GM12878 (cell line): Measurements from ENCODE around the gene EHD4. TPM values are rescaled to one million over a fixed set of nuclear protein-coding genes. Genes with fewer than 3 reads are reported as not detected.

Experiments
- ATAC-seq: fragments of 200-7000 bp; cut with Tn5 transposase; 3 replicates; pipeline ENCODE4 v1.9.1; 2020; ENCODE audit warnings: mild to moderate bottlenecking, moderate library complexity
- BruUV-seq: library from RNA; stranded (reverse); fragments of 400-500 nt; replicated peaks from 2 replicates; lab custom pipeline; 2021; lab: Mats Ljungman, UMichigan
- CTCF ChIA-PET: fragments of 300-600 bp; sonication (Branson Sonifier 250); formaldehyde crosslinking; extraction: SDS; loops from one replicate; lab custom pipeline; 2021; ENCODE audit warnings: inconsistent platforms; lab: Yijun Ruan, JAX
- POLR2A ChIA-PET: fragments of 350-600 bp; formaldehyde crosslinking; extraction: SDS; loops from one replicate; lab custom pipeline; 2021; ENCODE audit warnings: inconsistent platforms; lab: Charles Lee
- RAD21 ChIA-PET: fragments of 300-600 bp; sonication (Branson Sonifier 250); formaldehyde crosslinking; loops from one replicate; lab custom pipeline; 2023; ENCODE audit warnings: antibody characterized with exemption; ENCODE audit not compliant: unreplicated experiment; lab: Charles Lee
- SMC1A ChIA-PET: fragments of 300-600 bp; sonication (Branson Sonifier 250); formaldehyde crosslinking; loops from one replicate; lab custom pipeline; 2023; ENCODE audit not compliant: unreplicated experiment, uncharacterized antibody; lab: Charles Lee
- DNase-seq: peaks from one replicate; pipeline ENCODE4 v3.0.0-alpha.2; 2011; ENCODE audit warnings: low read depth, low spot score
- FAIRE-seq: peaks from 3 replicates; lab custom pipeline; 2011; peaks lifted over from hg19 to GRCh38; lab: Jason Lieb, UNC
- H2AFZ ChIP-seq: 2 replicates; pipeline ENCODE4 v1.6.0; 2011; ENCODE audit warnings: low read depth, low read length, control low read depth; ENCODE audit not compliant: control insufficient read depth
- H3K27ac ChIP-seq: 2 replicates; pipeline ENCODE4 v1.5.1; 2011; ENCODE audit warnings: control low read depth; ENCODE audit not compliant: control insufficient read depth, insufficient read depth
- H3K27me3 ChIP-seq, 2 experiments: replicated peaks in 1 of 2; 2 replicates each; pipeline versions ENCODE4 v1.6.0 to v1.6.1; 2011; ENCODE audit warnings: low read length in 1 of 2; ENCODE audit not compliant: control insufficient read depth in 2 of 2, insufficient read depth in 2 of 2
- H3K36me3 ChIP-seq, 2 experiments: 2 replicates each; pipeline ENCODE4 v1.5.1; 2011; ENCODE audit warnings: low read length in 1 of 2; ENCODE audit not compliant: control insufficient read depth in 2 of 2, insufficient read depth in 2 of 2
- H3K4me1 ChIP-seq: 2 replicates; pipeline ENCODE4 v1.6.1; 2011; ENCODE audit warnings: mild to moderate bottlenecking, low read length, moderate library complexity, mixed read lengths; ENCODE audit not compliant: control insufficient read depth, insufficient read depth
- H3K4me2 ChIP-seq: 2 replicates; pipeline ENCODE4 v1.6.0; 2011; ENCODE audit warnings: control low read depth; ENCODE audit not compliant: control insufficient read depth, insufficient read depth
- H3K4me3 ChIP-seq: fragments of 200-600 bp; sonication (generic); 2 replicates; pipeline ENCODE4 v1.5.1; 2016
- H3K79me2 ChIP-seq: 2 replicates; pipeline ENCODE4 v1.6.0; 2011; ENCODE audit warnings: low read length; ENCODE audit not compliant: control insufficient read depth, insufficient read depth
- H3K9ac ChIP-seq: 2 replicates; pipeline ENCODE4 v1.8.0; 2011; ENCODE audit warnings: low read length, control low read depth, mixed read lengths; ENCODE audit not compliant: control insufficient read depth, insufficient read depth
- H3K9me3 ChIP-seq: replicated peaks from 3 replicates; pipeline ENCODE4 v1.5.1; 2011; ENCODE audit warnings: mild to moderate bottlenecking, low read length; ENCODE audit not compliant: control insufficient read depth, insufficient read depth
- H4K20me1 ChIP-seq: 2 replicates; pipeline ENCODE4 v1.6.0; 2011; ENCODE audit not compliant: control insufficient read depth, insufficient read depth
- BACH1 ChIP-seq: fragments of 450-650 bp; IDR thresholded peaks from 2 replicates; pipeline ENCODE4 v1.6.1; 2017; ENCODE audit warnings: mild to moderate bottlenecking, borderline replicate concordance
- CHD4 ChIP-seq: fragments of 200-600 bp; sonication (generic); IDR thresholded peaks from 2 replicates; pipeline ENCODE4 v1.6.1; 2016; ENCODE audit warnings: mild to moderate bottlenecking
- ESRRA ChIP-seq: IDR thresholded peaks from 2 replicates; pipeline ENCODE4 v1.6.1; 2012; ENCODE audit warnings: mild to moderate bottlenecking, low read length, improper control_type of control experiment
- PAX8 ChIP-seq: fragments of 450-650 bp; IDR thresholded peaks from 2 replicates; pipeline ENCODE4 v1.6.1; 2017; ENCODE audit warnings: mild to moderate bottlenecking, moderate library complexity
- SUPT20H ChIP-seq: IDR thresholded peaks from 2 replicates; pipeline ENCODE4 v1.6.1; 2011; ENCODE audit warnings: low read depth, mild to moderate bottlenecking, low read length, moderate library complexity, borderline replicate concordance; ENCODE audit not compliant: control insufficient read depth
- YBX1 ChIP-seq: fragments of 450-650 bp; IDR thresholded peaks from 2 replicates; pipeline ENCODE4 v1.6.1; 2016; ENCODE audit warnings: antibody characterized with exemption
- ZNF274 ChIP-seq: IDR thresholded peaks from one replicate; pipeline ENCODE4 v1.8.0; 2011; ENCODE audit not compliant: insufficient read length, insufficient read depth
- WGBS: methylation state at CpG from one replicate; pipeline ENCODE4 v1.1.6; 2016; ENCODE audit warnings: low lambda C conversion rate; ENCODE audit not compliant: insufficient replicate concordance, insufficient coverage; ENCODE audit errors: missing lambda C conversion rate; 5-methylcytosine and 5-hydroxymethylcytosine counted together
- in situ Hi-C: fragments of 300-500 bp; cut with MboI; formaldehyde crosslinking; loops from 9 replicates; pipeline ENCODE4 v1.14.3; 2018; ENCODE audit warnings: mixed read lengths
- intact Hi-C: fragments of 100-400 bp; cut with micrococcal nuclease; formaldehyde crosslinking; loops from one replicate; pipeline ENCODE4 v1.14.2; 2022; ENCODE audit not compliant: unreplicated experiment
- polyA plus RNA-seq, 11 experiments: library from polyadenylated mRNA; depleted of rRNA in 4 of 11; unstranded in 6 of 11; stranded (reverse) in 5 of 11; fragments of >200 nt; fragmentation: Nextera tagmentation in 4 of 11; fragmentation: Illumina TruSeq in 1 of 11; extraction: Ambion mirVana in 4 of 11; extraction: Trizol in 1 of 11; gene quantifications; 1 replicate in 1 of 11; 2 replicates in 10 of 11; pipeline versions ENCODE4 v1.2.1 to v1.2.3, GENCODE V29; 2011 to 2016; ENCODE audit warnings: inconsistent platforms in 2 of 11, missing spikeins in 2 of 11, low read depth in 1 of 11
- total RNA-seq, 4 experiments: library from RNA; depleted of rRNA in 3 of 4; stranded (reverse); fragments of >200 nt in 3 of 4; fragmentation: Illumina TruSeq in 1 of 4; extraction: Trizol in 1 of 4; gene quantifications; 2 replicates each; pipeline versions ENCODE4 v1.2.1 to v1.2.3, GENCODE V29; 2013 to 2021
- TF ChIP-seq, protein P1 (sequence below): fragments of 450-650 bp; IDR thresholded peaks from 2 replicates; pipeline ENCODE4 v1.6.1; 2017; ENCODE audit warnings: borderline replicate concordance

The EHD4 gene
- total and polyA plus RNA-seq, 10 of the 15 experiments (the other 5 are each of a cell fraction or from before 2014, with no cell fraction given) = 4.2 to 62.9 (median 44.7) TPM

DNA sequence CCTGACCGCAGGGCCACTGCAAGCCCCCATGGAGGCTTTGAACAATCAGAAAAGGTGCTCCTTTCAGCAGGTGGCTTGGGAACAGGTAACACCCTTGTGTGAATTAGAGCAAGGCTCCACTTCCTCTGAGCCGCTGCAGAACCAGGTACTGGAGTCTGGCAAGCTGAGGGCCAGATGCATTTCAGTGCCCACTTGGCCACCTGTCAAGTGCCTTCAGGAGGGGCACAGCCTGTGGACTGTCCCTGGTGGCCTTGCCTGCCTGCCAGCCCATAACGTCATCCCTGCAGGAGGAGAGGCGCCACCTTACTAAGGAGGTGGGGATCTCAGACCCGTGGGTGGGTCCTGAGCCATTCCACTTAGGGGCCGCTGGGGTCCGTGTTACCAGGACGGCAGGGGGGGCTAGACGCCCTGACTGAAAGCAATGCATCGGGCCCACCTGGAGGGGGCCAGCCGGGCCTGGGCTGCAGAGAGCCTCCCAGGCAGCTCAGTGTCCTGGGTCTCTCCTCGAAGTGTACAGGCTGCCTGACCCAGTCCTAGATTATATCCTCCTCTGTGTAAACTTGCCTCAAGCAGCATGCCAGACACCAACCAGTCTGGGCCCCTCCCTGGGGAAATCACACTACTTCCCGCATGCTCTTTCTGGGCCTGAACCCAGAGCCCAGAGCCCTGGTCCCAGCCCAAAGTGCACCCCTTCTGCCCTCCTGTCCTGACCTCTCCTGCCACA is 94.6 kb downstream of the EHD4 start:
- H3K4me1 ChIP-seq = no peaks in the 10 kb centered on the region
- FAIRE-seq = no peak
- H2AFZ ChIP-seq = no peak overlapping the region
- no peaks in the 10 kb centered on the region for H3K9me3 ChIP-seq
- no peak overlapping the region for H3K27ac ChIP-seq
- no TSS peak for BruUV-seq
- no peaks in the 10 kb centered on the region for H3K79me2 ChIP-seq
- ChIA-PET RAD21 (no interaction called here), CTCF (interaction anchor here (0.7 kb wide), 1 partner anchor 27 kb away, joined by 4 read pairs; no protein-coding TSS in a partner anchor), SMC1A (interaction anchor here (1.1 kb wide), 1 partner anchor 9 kb away, joined by 4 read pairs; no protein-coding TSS in a partner anchor), POLR2A (no interaction called here)
- ATAC-seq = no peak; the same call in 2 of the 3 replicates
- intact Hi-C loops (no loop called here), in situ Hi-C loops (no loop called here)
- no peak overlapping the region for H3K4me3 ChIP-seq
- no peak overlapping the region for H3K9ac ChIP-seq
- DNase-seq = no peak
- H3K4me2 ChIP-seq = no peak overlapping the region
- H3K36me3 ChIP-seq = no peaks in the 10 kb centered on the region
- TF ChIP-seq YBX1 = no peak
- TF ChIP-seq, protein P1, sequence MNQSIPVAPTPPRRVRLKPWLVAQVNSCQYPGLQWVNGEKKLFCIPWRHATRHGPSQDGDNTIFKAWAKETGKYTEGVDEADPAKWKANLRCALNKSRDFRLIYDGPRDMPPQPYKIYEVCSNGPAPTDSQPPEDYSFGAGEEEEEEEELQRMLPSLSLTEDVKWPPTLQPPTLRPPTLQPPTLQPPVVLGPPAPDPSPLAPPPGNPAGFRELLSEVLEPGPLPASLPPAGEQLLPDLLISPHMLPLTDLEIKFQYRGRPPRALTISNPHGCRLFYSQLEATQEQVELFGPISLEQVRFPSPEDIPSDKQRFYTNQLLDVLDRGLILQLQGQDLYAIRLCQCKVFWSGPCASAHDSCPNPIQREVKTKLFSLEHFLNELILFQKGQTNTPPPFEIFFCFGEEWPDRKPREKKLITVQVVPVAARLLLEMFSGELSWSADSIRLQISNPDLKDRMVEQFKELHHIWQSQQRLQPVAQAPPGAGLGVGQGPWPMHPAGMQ = no peak
- no peaks in the 10 kb centered on the region for H4K20me1 ChIP-seq
- WGBS = 36% methylated on average over 13 of the region's 13 CpGs
- peaks cover 0 to 2% of the 10 kb centered on the region in 2 experiments; a peak in 2 of 4 replicates for H3K27me3 ChIP-seq

DNA sequence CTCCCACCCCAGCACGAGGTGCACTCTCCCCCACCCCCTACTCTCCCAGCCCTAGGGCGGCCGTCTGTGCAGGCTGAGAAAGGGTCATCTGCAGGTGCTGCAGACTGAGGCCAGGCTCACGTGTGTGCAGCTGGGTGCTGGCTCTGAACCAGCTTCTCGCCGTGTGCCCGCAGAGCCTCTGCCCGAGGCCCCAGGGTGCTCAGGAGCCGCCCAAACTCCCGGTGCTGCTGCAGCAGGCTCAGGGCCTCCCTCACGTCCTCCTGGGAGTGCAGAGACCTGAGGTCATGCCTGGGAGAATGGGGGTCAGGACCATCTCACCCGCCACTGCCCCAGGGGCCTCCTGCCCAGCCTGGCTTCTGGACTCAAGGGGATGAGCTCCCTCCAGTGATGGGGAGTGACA is 95.7 kb downstream of the EHD4 start:
- Histone ChIP-seq H3K4me1 (no peaks in the 10 kb centered on the region), H2AFZ (no peak overlapping the region)
- ChIA-PET CTCF (no interaction called here), RAD21 (interaction anchor here (0.6 kb wide), 1 partner anchor 96 kb away, joined by 3 read pairs; the partner anchor contains the start of gene EHD4)
- TF ChIP-seq ESRRA (no peak), CHD4 (no peak), SUPT20H (no peak), BACH1 (no peak), ZNF274 (no peak), PAX8 (no peak)
- TF ChIP-seq, all 136 proteins: peak for 0
- intact Hi-C loops = no loop called here
- no peak overlapping the region for H3K9ac ChIP-seq
- ChIA-PET SMC1A (interaction anchor here (1.1 kb wide), 1 partner anchor 10 kb away, joined by 4 read pairs; no protein-coding TSS in a partner anchor), POLR2A (no interaction called here)
- 44% methylated on average over 12 of the region's 12 CpGs for WGBS
- peaks cover 0 to 2% of the 10 kb centered on the region in 2 experiments; a peak in 2 of 4 replicates for H3K27me3 ChIP-seq
- no peak overlapping the region for H3K27ac ChIP-seq
- H3K4me3 ChIP-seq = no peak overlapping the region
- no peak for ATAC-seq
- FAIRE-seq = no peak
- H3K36me3 ChIP-seq = no peaks in the 10 kb centered on the region
- no peaks in the 10 kb centered on the region for H3K9me3 ChIP-seq
- BruUV-seq = no TSS peak
- H3K79me2 ChIP-seq = no peaks in the 10 kb centered on the region
- in situ Hi-C loops = no loop called here
- H3K4me2 ChIP-seq = no peak overlapping the region
- no peaks in the 10 kb centered on the region for H4K20me1 ChIP-seq
- DNase-seq = no peak
